IPS DF 4.7 (cell line): Measurements from ENCODE around the gene ITGB2.
A peak's percentile ranks its signal among the peaks of the same experiment; 100 is the strongest.
"Not testable (repeated sequence)": the region's sequence is repeated elsewhere in the genome, so short reads cannot be mapped to it uniquely, and the experiment has no call there.

Experiments used
- DNase-seq: peaks from one replicate; pipeline ENCODE4 v3.0.0-alpha.2; 2013; ENCODE audit warnings: low spot score; ENCODE audit errors: extremely low read depth

Gene ITGB2

DNA sequence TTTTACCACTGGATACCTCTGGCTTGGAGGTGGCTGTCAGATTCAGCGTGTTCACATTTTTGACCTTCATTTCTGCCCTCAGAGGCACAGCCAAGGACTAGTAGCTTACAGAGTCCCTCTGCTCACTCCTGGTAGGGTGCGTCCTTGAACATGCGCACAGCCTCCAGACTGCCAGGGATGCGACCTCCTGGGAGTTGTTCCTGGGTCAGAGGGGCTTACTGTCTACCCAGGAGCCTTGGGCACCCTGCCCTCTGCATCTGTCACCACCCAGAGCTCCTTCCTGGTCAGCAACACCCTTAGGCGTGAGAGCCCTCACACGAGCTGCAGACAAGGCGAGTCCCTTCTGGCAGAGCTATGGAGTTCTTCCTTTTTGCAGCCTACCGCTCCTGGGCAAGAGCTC is 20.9 kb upstream of the ITGB2 start:
- DNase-seq, result no peak

DNA sequence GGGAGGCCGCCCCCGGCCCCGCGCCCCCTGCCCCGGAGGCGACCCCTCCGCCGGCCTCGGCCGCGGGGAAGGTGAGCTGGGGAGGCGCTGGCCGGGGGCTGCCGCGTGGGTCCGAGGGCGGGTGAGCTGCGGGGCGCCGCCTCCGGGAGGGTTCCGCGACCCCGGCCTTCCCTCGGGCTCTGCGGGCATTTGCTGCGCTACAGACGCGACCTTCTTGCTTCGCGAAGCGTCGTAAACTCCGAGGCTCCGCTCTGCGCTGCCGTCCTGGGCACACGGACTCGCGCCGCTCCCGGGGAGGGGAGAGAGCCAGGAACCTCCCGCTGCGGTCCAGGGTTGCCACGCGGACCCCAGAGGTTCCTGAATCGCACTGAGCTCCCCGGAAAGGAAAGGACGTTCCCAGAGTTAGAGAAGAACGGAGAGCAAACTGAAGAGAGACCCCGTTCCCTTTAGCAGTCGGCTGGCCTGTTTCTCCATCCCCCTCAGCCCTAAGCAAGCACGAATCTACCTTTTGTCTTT is 19.5 kb upstream of the ITGB2 start:
- no peak for DNase-seq

DNA sequence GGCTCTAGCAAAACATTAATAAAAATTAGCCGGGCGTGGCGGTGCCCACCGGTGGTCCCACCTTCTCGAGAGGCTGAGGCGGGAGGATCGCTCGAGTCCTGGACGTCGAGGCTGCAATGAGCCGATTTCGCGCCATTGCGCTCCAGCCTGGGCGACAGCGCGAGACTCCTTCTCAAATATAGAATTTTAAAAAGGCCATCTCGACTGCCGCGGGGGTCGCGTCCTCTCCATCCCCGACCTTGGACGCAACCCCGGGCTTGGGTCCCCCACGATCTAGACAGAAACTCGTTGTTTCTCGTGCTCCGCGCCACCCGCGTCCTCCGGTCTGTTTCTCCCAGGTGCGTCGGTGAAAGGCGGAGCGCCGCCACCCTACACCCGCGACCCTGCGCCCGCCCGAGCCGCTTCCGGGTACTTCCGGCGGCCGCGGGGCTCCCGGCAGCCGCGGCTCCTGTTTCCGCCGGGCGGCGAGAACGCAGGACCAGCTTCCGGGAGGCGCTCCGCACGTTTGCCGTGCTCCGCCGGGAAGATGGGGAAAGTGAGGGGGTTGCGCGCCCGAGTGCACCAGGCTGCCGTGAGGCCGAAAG is 18.9 kb upstream of the ITGB2 start, which contains the start of gene SLX9:
SLX9 (plus strand) TSS at position 498 of the 584 bp plus-strand sequence; CDS start at position 527, 29 bp downstream.
- peak; percentile 36 for DNase-seq

DNA sequence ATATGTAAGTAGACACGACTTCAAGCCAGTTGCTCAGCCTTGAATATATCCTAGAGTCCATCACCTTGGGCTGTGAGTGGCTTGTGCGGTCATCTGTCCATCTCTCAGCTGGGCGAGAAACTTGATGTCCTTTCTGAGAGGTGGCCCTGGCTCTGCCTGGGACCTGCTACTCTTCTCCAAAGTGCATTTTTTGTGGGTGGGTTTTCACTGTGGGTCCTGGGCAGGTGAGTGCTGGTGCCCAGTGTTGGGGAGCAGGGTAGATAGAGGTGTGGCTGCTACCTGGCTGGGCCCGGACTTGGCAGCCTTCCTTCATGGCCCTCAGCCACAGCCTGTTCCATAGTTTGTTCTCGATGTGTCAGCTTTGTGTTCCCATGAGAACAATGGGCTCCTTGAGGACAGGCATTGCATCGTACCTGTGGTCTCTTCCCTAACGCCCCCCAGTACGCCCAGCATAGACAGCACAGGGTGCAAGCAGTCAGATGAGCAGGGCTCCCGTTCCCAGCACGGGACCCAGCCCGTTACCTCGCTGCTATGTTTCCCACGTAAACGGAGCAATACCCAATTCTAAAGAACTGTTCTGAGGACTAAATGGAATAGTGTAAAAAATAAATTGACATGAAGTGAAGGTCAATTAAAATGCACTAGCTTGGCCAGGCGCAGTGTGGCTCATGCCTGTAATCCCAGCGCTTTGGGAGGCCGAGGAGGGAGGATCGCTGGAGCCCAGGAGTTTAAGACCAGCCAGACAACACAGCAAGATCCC is 18.3 kb upstream of the ITGB2 start:
- DNase-seq, result no peak

DNA sequence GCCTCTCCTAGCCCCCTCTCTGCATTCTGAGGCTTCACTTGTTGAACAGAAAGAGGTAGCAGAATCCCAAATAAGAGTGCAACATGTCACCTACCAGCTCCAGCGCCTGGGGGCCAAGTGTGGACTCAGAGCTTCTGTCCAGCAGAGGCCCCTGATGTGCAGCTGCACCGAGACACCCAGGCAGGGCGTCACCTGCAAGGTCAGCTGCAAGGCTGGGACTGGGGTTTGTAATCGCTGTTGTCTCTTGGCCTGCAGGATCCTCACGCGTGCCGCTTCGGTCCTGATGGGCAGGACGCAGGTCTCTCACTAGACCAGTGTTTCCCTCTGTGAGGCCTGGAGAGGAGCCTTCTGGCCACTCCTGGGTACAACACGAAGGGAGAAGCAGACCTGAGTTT is 14.8 kb upstream of the ITGB2 start:
- no peak for DNase-seq

DNA sequence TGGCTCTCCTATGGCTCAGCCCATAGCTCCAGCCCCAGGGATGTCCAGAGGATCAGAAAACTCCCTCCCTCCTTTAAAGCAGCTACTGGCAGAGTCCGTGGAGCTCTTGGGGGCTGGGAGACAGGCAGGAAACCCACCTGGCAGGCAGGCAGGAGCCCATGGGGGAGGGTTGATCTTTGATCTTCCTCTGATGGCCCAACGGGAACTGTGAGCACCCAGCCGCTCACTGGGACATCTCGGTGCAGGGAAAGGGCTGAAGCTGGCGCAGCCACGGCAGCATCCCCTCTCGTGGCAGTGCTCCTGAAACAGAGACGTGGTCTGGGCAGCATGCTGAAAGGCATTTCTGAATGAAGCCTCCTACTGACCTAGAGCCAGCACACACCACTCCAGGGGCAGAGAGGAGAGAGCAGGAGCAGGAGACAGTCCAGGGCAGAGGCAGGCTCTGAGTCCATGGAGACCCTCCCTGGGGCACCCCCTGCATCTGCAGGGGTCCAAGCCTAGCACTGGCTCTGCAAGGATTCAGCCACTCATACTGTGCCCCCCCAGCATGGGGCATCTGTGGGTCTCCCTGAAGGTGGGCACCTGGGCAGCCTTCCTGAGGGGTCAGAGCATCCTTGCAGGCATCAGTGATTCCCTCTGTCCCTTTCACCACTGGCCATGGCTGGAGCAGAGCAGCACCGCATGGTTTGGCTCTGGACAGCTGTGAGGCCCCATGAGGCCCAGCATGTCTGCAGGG is 14.3 kb upstream of the ITGB2 start:
- no peak for DNase-seq

DNA sequence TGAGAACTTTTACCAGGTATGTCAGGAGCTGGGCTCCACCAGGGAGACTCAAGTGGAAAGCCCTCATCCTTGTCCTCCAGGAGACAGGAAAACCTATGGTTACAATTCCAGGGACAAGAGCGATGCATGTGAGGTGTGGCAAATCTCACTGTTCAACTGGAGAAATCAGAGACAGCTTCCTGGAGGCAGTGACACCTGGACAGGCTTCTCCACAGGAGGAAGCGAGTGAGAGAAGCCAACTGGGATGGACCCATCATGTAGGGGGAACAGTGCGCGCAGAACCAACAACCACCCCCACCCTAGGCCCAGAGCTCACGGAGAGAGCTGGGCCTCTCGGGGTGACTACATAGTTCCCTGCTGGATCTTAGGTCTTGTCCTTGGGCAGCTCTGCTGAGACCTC is 13.6 kb upstream of the ITGB2 start:
- DNase-seq, result no peak

DNA sequence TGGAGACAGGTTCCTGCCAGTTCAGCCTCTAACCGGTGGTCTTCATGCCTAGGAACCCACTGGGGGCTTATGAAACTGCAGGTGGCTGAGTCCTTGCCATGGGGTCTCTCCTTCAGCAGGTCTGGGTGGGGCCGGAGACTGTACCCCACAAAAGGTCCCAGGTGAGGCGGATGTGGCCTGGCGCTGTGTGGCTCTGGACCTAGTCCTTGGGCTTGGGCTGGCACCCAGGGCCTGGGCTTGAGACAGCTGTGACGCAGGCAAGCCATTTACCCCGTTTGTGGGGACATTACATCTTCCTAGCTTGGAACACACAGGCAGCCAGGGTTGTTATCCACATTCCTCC is 13.2 kb upstream of the ITGB2 start:
- DNase-seq, result no peak

DNA sequence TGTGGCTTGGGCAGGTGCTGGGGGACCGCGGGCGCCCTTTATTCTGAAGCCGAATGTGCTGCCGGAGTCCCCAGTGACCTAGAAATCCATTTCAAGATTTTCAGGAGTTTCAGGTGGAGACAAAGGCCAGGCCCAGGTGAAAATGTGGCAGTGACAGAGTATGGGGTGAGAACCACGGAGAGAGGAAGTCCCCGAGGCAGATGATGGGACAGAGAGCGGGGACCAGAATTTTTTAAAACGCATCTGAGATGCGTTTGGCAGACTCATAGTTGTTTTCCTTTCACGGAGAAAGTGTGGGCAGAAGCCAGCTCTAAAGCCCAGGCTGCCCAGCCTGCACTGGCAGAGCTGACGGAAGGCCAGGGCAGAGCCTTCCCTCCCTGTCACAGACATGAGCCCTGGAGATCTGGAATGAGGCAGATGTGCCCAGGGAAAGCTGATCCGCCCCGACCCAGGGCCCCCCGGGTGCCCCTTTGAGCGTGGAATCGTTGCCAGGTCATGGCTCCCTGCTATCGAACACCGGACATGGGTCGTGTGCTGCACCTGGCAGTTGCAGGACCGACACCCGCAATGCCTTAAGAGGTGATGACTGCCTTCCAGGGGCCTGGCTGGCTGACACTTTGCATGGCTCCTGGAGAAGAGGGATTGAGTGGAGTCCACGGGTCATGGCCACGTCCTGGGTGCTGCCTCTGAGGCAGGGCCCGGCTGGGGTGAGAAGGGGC is 12.7 kb upstream of the ITGB2 start:
- no peak for DNase-seq

DNA sequence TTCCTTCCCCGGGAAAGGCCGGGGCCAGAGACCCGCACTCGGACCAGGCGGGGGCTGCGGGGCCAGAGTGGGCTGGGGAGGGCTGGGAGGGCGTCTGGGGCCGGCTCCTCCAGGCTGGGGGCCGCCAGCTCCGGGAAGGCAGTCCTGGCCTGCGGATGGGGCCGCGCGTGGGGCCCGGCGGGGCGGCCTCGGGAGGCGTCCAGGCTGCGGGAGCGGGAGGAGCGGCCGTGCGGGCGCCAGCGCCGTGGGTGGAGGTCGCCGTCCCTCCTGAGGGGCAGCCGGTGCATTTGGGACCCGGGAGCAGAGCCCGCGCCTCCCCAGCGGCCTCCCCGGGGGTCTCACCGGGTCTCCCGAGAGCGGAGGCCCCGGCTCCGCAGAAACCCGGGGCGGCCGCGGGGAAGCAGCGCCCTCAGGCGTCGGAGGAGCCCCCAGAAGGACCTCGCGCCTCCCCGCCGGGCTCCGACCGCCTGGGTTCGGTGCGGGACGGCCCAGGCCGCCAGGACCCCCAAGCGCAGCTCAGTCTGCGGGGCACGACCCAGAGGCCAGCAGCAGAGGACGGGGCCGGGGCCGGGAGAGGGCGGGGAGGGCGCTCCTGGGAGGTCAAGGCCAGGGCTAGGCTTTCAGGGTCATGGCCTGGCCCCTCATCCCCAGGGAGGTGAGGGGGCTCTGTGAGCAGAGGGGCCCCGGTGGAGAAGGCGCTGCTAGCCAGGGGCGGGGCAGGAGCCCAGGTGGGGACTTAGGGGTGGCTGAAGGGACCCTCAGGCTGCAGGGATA is 11.9 kb upstream of the ITGB2 start:
- no peak for DNase-seq

DNA sequence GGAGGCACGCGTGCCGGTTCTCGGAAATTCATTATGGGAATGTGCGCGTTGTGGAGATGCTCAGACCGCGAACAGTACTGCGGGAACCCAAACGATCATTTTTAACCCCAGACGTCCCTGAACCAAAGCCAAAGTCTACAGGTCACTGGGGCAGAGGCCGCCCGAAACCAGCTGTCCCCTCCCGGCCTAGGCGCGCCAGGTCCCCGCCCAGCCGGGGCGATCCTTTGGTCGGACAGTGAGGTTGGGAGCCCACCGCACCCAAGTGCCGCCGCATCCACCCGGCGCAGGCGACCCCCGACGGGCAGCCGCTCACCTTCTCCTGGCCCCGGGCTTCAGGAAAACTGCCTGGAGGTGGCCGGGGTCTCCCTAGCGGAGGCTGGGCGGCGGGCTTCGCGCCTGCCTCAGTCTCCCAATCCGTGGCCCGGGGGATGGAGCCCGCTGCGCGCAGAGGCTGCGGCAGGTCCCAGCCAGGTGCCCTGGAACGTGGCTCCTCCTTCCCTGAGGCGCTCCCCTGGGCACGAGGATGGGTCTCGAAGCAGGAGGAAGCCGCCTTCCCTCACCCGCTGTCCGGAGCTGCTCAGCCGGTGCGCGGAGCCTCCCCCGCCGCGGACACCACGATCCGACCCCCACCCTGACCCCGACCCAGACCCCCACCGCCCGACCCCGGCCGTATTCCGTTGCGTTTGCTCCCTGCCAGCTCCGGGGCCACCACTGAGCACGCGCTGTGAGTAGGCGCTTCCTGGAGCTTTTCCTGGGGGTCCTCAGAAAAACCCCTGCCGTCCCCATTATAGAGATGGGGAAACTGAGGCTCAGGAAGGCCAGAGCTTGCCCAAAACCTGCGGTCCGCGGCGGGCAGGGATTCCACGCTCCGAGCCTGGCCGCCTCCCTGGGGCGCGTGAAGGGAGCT is 11.1 kb upstream of the ITGB2 start:
- DNase-seq, result no peak

DNA sequence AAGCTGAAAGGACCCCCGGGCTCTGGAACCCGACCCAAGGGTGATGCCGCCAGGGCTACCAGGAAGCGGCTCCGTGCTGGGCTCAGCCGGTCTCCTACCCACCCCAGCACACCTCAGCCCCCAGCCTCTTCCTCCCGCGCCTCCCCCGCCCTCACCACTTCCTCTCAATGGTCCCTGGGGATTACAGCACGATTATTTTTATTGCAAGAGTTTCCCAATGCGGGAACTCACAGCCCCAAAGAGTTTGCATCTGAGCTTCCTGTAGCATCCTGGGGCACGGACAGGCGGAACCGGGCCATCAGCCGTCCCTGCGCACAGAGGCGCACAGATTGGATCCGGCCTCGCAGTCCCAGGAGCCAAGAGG is 10.4 kb upstream of the ITGB2 start:
- DNase-seq, result no peak

DNA sequence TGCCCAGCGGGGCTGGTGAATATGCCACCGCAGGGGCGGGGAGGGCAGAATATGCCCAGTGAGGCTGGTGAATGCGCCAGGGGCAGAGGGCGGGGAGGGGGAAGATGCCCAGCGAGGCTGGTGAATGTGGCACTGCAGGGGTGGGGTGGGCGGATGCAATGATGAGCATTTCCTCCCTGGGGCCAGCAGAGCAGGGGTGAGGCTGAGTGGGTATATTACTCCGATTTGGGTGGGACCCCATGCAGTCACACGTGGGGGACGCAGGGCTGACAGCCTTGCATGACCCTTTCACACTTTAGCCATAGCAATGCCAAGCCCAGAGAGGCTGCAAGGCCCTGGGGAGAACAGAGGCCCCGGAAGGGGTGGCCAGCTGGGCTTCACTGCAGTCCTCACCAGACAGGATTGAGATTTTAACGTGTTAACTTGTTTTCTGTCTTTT is 9.9 kb upstream of the ITGB2 start:
- no peak for DNase-seq

DNA sequence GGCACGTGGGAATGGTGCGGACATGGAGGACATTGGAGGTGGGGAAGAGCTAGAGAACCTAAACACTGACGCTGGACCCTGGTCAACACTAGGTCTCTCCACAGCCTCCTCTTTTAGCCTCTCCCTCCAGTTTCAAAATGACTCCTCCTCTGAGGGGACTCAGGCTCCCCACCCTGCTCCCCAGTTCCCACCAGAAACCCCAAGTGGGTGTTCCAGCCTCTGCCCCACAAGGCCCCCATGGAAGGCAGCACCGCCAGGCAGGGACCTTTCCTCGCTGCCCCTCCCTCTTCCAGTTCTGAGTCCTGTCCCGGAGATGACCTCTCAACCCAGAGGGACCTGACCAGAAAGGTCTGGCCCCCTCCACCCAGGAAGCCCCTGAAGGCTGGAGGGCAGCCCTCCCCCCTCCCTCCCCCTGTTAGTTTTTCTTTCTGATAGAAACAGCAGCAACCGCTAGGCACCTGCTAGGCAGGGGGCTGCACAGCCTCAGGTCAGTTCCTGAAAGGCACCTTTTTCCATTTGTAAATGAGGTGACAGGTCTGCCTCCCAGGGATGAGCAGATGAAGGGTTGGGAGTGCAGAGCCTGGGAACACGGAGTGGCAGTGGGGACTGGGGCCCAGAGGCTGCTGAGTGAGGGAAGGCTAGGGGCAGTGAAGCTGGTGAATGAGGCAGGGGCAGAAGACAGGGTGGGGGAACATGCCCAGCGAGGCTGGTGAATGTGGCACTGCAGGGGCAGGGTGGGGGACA is 9.3 kb upstream of the ITGB2 start:
- DNase-seq, result no peak

DNA sequence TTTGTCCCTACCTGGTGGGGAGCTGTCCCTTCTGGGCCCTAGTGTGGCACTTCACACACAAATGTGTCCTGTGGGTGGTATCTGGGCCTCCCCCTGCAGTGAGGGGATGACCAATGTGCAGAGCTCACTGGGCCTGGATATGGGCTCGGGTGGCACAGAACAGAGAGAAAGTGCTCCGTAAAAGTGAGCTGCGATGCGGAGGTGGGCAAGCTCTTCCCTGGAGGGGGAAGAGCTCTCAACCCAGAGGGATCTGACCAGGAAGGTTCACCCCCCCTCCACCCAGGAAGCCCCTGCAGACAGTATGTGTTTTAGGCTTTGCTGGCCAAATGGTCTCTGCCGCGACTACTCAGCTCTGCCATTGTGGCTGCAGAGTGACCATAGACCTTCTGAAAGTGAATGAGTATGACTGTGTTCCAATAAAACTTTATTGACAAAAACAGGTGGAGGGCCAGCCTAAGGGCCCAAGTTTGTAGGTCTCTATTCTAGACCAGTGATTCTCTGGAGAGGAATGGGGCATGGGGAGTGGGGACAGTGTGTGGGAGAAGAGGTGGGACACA is 8.6 kb upstream of the ITGB2 start:
- no peak for DNase-seq

DNA sequence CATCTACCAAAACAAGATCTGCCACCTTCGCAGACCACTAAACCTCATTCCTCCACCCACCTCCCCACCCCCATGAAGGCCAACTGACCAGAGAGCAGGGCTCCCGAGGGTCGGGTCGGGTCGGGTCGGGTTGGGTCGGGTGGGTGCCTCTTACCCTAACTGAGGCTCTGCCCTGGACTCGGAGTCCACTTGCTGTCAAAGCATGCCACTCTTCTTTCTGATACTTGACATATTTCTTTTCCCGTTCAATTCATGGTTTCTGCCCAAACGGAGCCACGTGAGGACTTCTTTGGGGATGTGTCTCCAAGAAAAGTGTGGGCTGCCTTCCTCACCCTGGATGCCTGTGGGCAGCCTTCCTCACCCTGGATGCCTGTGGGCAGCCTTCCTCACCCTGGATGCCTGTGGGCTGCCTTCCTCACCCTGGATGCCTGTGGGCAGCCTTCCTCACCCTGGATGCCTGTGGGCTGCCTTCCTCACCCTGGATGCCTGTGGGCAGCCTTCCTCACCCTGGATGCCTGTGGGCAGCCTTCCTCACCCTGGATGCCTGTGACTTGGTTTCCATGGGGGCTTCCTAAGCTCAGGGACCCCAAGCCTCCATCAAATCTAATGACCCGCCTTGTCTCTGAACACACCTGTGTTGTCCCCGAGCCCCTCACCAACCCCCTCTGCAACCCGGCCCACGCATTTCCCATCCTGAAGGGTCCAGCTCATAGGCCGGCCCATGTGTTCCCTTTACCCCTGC is 8.0 kb upstream of the ITGB2 start:
- DNase-seq, result not testable (repeated sequence)

DNA sequence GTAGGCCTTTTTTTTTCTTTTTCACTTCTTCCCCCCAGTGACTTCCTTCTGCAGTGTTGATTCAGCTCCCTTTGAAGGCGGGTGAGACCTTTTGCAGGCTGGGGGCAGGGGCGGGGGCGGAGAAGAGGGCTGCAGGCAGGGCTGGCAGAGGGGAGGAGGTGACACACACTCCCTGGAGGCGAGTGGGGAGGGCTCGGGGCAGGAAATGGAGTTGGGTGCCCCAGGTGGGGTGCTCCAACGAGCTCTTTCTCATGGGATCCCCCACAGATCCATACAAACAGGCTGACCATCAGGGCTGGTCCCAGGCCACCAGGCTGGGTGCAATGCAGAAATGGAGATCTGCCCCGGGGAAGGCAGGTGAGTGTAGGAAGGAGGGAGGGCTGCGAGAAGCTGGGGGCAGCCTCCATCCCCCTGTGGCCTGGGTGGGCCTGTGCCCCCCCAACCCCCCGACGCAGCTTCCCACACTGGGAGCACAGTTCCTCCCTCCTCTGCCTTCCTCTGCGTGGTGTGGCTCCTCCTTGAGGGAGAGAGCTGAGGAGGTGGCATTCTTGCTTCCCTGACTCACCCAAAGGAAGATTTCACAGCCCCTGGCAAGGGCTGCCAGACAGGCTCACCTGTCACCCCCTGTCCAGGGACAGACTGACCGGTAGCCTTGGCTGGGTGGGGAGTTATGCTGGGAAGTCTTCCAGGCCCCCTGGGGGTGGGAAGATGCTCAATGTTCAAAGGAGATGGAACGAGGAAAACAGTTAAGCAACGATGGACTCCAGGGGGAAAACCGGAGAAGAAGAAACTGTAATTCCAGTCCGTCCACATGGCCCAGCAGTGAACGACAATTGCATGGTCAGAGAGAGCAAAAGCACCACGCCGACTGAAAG is 7.1 kb upstream of the ITGB2 start:
- DNase-seq, result no peak
